Stomach smooth muscle (tissue), 2 donors: ENCODE measurements around the gene JPT1.
A peak's percentile ranks its signal among the peaks of the same experiment; 100 is the strongest.

Source experiments
- H3K27ac ChIP-seq: one replicate; pipeline ENCODE4 v1.7.0; 2013; ENCODE audit warnings: mild to moderate bottlenecking, low read length, inconsistent platforms
- H3K27me3 ChIP-seq, 2 donors: one replicate each; pipeline ENCODE4 v1.7.0; 2013; ENCODE audit warnings: low read length in 2 of 2; ENCODE audit not compliant: insufficient read depth in 2 of 2, control insufficient read depth in 1 of 2
- H3K36me3 ChIP-seq, 2 donors: one replicate each; pipeline ENCODE4 v1.7.0; 2013; ENCODE audit warnings: low read length in 2 of 2; ENCODE audit not compliant: control insufficient read depth in 2 of 2, insufficient read depth in 2 of 2
- H3K4me1 ChIP-seq: one replicate; pipeline ENCODE4 v1.7.0; 2013; ENCODE audit warnings: low read length; ENCODE audit not compliant: control insufficient read depth, insufficient read depth
- H3K4me3 ChIP-seq, 2 donors: one replicate each; pipeline ENCODE4 v1.7.0; 2013; ENCODE audit warnings: low read length in 2 of 2
- H3K9ac ChIP-seq, 2 donors: one replicate each; pipeline ENCODE4 v1.7.0; 2013; ENCODE audit warnings: low read length in 2 of 2, mild to moderate bottlenecking in 1 of 2
- H3K9me3 ChIP-seq, 2 donors: one replicate each; pipeline ENCODE4 v1.7.0; 2013; ENCODE audit warnings: low read length in 2 of 2; ENCODE audit not compliant: control insufficient read depth in 2 of 2
- donor health status: healthy.
- donor health status: Pancreatic carcinoma.

The JPT1 gene

DNA sequence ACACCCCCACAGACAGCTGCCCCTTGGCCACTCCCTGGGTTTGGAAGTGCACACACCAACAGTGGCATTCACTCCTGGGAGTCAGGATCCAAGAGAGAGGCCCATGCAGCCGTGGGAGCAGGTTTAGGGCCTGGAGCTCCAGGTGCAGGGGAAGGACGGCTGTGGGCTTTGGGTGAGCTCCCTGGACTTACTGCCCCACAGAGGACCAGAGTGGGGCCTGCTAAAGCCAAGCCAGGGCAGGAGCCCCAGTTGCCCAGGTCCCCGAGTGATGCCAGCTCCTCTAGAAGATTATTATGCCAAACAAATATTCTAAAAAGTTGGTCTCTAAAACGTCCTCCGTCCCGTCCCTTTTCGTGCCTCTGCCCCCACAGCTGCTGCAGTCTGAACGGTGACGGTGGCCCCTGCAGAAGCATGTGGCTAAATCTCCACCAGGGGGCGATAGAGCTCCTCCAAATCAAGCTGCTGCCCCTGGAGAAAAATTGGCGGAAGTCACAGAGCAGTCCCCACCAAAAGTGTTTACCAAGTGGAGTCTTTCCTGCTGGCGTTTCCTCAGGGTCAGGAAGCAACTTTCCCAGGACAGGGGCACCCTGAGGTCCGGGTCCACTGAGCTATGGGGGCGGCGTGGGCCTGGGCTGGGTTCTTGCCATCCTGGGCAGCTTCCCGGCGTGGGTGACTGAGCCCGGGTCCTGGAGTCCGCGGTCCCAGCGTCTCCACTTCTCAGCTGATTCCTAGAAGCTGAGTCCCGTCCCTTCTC, 40.3 kb downstream of the JPT1 start:
- peak overlapping the region; percentile 67 for H3K27ac ChIP-seq
- H3K9me3 ChIP-seq, result no peaks in the 10 kb centered on the region
- peaks cover 32% of the 10 kb centered on the region for H3K4me1 ChIP-seq
- peak overlapping the region; percentile 66 to 83 for H3K4me3 ChIP-seq
- H3K27me3 ChIP-seq, result no peaks in the 10 kb centered on the region
- peaks cover 0 to 2% of the 10 kb centered on the region in 2 donors for H3K36me3 ChIP-seq
- peak overlapping the region; percentile 40 to 73 for H3K9ac ChIP-seq

DNA sequence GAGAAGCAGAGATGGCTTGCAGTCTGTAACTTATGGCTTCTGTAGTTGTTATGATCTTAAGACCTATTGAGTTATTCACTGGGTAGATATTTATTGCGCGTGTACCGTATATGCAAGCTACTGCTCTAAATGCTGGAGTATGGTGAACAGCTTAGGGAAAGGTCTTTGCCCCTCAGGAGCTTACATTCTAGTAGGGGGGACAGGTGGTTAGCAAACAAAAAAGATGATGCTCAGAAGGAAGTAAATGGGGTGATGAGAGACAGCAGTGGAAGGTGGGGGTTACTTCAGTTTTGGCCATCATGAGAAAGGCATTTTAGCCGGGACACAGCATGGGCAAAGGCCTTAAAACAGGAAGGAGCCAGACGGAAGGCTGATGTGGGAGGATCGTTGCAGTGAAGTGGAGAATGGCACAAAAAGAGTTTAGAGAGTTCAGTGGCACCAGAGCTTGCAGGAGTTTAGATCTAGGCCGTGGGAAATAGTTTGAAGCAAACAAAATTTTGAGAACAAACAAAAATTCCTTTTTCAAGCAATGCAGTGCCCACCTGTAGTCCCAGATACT, 42.5 kb downstream of the JPT1 start:
- no peak overlapping the region for H3K9ac ChIP-seq
- no peak overlapping the region for H3K4me3 ChIP-seq
- H3K27ac ChIP-seq, result no peak overlapping the region
- H3K4me1 ChIP-seq, result peaks cover 32% of the 10 kb centered on the region
- H3K36me3 ChIP-seq, result peaks cover 0 to 2% of the 10 kb centered on the region in 2 donors
- H3K9me3 ChIP-seq, result no peaks in the 10 kb centered on the region
- no peaks in the 10 kb centered on the region for H3K27me3 ChIP-seq

DNA sequence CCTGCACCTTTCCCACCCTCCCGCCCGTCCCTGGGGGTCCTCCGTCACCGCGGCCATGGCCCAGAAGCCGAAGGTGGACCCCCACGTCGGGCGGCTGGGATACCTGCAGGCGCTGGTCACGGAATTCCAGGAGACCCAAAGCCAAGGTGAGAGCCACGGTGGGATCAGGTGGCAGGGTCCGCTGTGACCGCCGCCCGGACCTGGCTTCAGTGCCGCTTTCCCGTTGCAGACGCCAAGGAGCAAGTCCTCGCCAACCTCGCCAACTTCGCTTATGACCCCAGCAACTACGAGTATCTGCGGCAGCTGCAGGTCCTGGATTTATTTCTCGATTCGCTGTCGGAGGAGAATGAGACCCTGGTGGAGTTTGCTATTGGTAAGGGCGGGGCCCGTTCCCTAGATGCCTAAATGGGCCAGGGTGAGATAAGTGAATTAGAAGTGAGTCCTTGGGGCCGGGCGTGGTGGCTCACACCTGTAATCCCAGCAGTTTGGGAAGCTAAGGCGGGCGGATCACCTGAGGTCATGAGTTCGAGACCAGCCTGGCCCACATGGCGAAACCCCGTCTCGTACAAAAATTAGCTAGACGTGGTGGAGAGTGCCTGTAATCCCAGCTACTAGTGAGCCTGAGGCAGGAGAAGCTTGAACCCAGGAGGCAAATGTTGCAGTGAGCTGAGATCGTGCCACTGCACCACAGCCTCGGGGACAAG, 43.9 kb downstream of the JPT1 start:
- no peaks in the 10 kb centered on the region for H3K9me3 ChIP-seq
- no peaks in the 10 kb centered on the region for H3K27me3 ChIP-seq
- H3K4me3 ChIP-seq, result peak overlapping the region; percentile 72 to 88
- no peaks in the 10 kb centered on the region for H3K36me3 ChIP-seq
- no peak overlapping the region for H3K27ac ChIP-seq
- H3K4me1 ChIP-seq, result peaks cover 26% of the 10 kb centered on the region
- H3K9ac ChIP-seq, result peak overlapping the region; percentile 46 to 68

DNA sequence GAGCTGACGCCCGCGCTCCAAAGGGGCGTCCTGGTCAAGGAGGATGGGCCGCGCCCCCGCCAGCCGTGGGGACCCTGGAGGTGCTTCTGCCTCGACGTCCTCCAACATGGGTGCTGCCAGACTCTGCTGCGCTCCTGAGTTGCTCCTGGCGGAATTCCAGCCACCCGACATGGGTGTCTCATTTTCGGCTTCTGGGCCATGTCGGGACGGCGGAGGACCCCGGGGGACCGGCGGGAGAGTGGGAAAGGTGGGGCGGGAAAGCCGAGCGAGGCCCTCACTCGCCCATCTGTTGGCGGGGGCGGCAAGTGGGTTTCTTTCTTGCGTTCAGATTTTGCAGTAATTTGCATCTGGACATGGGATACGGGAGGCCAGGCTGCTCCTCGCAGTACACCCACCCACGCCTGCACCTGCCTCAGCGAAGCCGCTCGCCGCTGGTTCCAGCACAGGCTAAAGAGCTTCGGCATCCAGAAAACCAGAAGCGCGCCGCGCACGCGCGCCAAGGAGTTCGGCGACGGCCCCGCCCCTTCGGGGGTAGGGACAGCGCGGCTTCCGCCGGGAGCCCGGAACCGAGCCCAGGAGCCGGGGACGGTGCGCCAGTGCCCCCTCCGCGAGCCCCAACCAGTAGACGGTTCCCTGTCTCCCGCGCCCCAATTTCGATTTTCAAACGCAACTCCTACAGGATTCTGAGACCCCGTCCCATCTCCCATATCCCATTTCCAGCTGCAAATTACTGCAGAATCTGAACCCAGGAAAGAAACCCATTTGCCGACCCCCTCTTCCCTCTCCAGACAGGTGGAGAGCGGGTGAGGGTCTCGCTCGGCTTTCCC, 44.7 kb downstream of the JPT1 start, which contains the start of gene ARMC7:
TSS of gene ARMC7 (plus strand) at position 563 of the 827 bp plus-strand sequence. CDS start 320 bp downstream, outside the sequence.
- H3K9ac ChIP-seq, result peak within 1 kb of the TSS; percentile 46 to 68
- no peak within 1 kb of the TSS for H3K27ac ChIP-seq
- H3K9me3 ChIP-seq, result no peaks in the 10 kb centered on the region
- H3K4me1 ChIP-seq, result peaks cover 20% of the 10 kb centered on the region
- H3K36me3 ChIP-seq, result no peaks in the 10 kb centered on the region
- no peaks in the 10 kb centered on the region for H3K27me3 ChIP-seq
- peak within 1 kb of the TSS; percentile 72 to 88 for H3K4me3 ChIP-seq

DNA sequence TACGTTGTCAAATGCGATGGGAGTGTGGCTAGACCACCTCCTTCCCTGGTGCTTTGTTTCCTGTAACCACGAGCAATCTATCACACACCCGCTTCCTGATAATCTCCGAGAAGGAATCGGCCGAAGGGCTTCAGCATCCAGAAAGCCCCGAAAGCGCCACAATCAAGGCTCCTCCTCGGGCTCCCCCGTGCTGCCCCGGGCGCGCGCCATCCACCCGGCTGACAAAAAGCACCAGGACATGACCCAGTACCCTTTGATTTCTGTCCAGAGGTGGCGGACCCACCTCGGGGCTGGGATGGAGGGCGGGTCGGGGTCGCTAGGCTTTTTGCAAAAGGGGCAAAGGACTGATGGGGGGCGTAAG, 45.3 kb downstream of the JPT1 start:
- H3K4me3 ChIP-seq, result peak overlapping the region; percentile 72 to 88
- no peaks in the 10 kb centered on the region for H3K27me3 ChIP-seq

DNA sequence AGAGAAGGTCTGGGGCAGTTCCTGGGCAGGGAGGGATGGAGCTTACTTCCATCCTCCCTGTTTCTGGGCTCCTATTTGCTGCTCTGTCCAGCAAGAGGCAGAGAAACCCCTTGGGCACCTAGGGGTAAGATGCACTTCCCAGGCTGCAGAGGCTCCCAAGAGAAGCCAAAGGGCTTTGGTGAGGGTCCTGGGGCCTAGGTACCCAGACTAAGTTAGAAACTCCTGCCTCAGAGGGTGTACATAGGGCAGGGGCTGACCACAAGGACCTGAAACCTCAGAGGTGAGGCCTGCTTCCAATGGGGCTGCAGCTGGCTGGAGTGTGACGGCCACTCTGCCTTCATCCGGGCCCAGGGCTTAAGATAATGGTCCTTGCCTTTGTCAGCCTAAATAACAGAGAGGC, 46.1 kb downstream of the JPT1 start:
- Histone ChIP-seq H3K4me3 (no peak overlapping the region), H3K36me3 (no peaks in the 10 kb centered on the region), H3K4me1 (peaks cover 10% of the 10 kb centered on the region), H3K9ac (no peak overlapping the region), H3K27ac (no peak overlapping the region), H3K9me3 (no peaks in the 10 kb centered on the region), H3K27me3 (no peaks in the 10 kb centered on the region)

More for the DNA sequence above, 45.3 kb downstream of the JPT1 start:
- Histone ChIP-seq H3K9me3 (no peaks in the 10 kb centered on the region), H3K27ac (no peak overlapping the region), H3K9ac (no peak overlapping the region), H3K4me1 (peaks cover 15% of the 10 kb centered on the region), H3K36me3 (no peaks in the 10 kb centered on the region)

DNA sequence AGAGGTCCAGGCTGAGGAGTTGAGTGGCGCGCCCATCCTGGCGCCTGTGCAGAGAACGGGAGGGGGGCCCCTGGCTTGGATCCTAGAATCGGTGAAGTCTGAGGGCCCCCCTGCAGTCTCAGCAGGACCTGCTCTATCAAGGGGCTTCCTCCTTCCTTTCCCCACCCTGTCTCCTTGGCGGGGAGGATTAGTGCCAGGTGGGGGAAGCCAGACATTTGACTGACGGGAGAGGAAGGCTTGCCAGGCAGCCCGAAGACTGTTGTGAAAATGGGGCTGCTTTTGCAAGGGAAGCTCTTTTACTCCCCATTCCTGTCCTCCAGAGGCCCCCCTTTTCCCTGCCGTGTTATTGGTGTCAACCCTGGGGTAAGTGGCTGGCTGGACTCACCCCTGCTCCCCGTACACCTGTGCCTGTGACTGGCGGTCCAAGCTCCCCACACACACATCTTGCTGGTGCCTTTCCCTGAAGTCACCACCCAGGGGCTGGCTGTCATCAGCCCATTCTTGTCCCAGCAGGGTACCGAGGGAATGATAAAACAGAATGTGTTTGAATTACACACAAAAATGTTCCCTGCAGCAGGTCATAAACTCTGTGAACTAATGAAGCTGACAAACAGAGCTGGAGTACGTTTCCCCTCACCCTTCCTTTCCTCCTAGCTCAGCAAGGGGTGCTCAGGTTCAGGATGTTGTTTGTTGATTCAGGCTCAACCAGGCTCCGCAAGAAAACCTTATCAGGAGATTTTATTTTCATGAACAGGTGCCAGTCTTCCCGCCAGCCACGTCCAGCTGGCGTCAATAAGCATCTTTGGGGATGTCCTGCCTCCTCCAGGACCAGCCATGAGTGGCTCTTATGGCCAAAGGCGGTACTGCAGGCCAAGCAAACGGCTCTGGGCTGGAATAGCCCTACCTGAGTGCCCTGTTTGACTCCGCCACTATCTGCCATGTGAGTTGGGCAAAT, 48.9 kb downstream of the JPT1 start:
- Histone ChIP-seq H3K4me3 (no peak overlapping the region), H3K27me3 (no peaks in the 10 kb centered on the region), H3K9me3 (no peaks in the 10 kb centered on the region), H3K36me3 (no peaks in the 10 kb centered on the region), H3K9ac (no peak overlapping the region), H3K27ac (no peak overlapping the region), H3K4me1 (peaks cover 7% of the 10 kb centered on the region)

DNA sequence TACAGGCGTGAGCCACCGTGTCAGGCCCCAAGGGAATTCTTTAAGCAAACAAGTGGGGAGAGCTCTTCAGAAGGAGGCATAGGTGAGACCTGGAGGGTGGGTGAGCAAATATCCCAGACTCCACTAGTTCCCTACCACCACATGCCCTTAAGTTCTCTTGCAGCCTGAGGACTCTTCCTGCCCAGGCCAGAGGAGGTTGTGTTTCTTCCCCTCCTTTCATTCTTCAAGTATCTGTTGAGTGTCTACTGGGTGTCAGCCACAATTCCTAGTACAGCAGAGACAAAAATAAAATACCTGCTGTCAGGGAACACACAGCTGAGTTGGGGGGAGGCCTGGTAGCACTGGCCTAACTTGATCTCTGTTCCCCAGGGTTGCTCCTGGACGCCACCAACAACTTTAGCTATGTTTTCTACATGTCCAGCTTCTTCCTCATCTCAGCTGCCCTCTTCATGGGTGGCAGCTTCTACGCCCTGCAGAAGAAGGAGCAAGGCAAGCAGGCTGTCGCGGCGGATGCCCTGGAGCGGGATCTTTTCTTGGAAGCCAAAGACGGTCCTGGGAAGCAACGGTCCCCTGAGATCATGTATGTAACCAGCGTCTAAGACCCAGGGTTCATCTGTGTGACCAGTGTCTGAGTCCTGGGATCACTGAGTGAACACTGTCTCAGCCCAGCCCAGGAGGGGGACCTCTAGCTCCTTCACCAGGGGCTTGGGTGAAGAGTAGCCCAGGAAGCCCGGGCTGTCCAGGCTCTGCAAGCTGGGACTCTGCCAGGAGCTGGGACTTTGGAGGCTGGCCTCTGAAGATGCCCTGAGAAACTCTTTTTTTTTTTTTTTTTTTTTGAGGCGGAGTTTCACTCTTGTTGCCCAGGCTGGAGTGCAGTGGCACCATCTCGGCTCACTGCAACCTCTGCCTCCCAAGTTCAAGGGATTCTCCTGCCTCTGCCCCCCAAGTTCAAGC, 50.4 kb downstream of the JPT1 start:
- Histone ChIP-seq H3K36me3 (no peaks in the 10 kb centered on the region), H3K9ac (no peak overlapping the region), H3K27ac (no peak overlapping the region), H3K4me1 (no peaks in the 10 kb centered on the region), H3K27me3 (no peaks in the 10 kb centered on the region), H3K9me3 (no peaks in the 10 kb centered on the region), H3K4me3 (no peak overlapping the region)

DNA sequence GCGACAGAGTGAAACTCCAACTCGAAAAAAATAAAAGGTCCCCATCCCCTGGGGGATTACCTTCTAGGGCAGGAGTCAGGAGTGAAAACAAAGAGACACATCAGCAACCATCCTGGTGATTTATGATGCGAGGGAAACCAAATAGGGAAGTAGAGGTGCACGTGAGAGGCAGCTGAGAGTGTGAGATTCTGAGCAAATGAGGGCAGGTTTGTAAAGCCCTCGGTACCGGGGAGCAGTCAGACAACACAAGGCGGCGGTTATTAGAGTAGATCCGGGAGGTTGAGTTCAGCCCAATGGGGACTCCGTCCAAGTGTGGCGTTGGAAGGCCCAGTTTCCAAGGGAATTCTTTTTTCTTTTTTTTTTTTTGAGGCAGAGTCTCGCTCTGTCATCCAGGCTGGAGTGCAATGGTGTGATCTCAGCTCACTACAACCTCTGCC, 51.9 kb downstream of the JPT1 start:
- H3K27me3 ChIP-seq, result no peaks in the 10 kb centered on the region
- no peak overlapping the region for H3K9ac ChIP-seq
- H3K36me3 ChIP-seq, result no peaks in the 10 kb centered on the region
- no peaks in the 10 kb centered on the region for H3K9me3 ChIP-seq
- H3K4me1 ChIP-seq, result no peaks in the 10 kb centered on the region
- no peak overlapping the region for H3K4me3 ChIP-seq
- no peak overlapping the region for H3K27ac ChIP-seq
